ENCODE results near the gene SNAPC3. TPM values are rescaled to one million over a fixed set of nuclear protein-coding genes. Genes with fewer than 3 reads are reported as not detected.
"Not testable (repeated sequence)": the region's sequence is repeated elsewhere in the genome, so short reads cannot be mapped to it uniquely, and the experiment has no call there.

Gene SNAPC3
- total and polyA plus RNA-seq, 8 donors: 7.7 to 217 (median 21.3) TPM

GRCh38 chr9:15433191-15433590, 10.5 kb downstream of the SNAPC3 start:
- intact Hi-C loops (cut with DNase I; ENCODE audit: low total_unique reads): no loop called here
- DNase-seq: no peak
- Histone ChIP-seq H3K4me3 (no peak overlapping the region), H3K36me3 (peaks cover 9 to 41% (median 33%) of the 10 kb centered on the region in 4 donors), H3K27me3 (no peaks in the 10 kb centered on the region), H3K4me1 (peaks cover 9 to 33% (median 17%) of the 10 kb centered on the region in 4 donors), H3K27ac (no peak overlapping the region), H3K9me3 (no peaks in the 10 kb centered on the region)
- WGBS, 5 donors: 77 to 91% (median 85%) methylated on average over 4 of the region's 4 CpGs
- TF ChIP-seq POLR2AphosphoS5 (IDR thresholded peaks at IDR 0.05): no peak
- no peak for TF ChIP-seq EP300 (IDR thresholded peaks at IDR 0.05)
- no peak for TF ChIP-seq POLR2A (IDR thresholded peaks at IDR 0.05)
- no peak for TF ChIP-seq CTCF (IDR thresholded peaks at IDR 0.05)

- Histone ChIP-seq H3K27ac (no peak overlapping the region), H3K27me3 (no peaks in the 10 kb centered on the region), H3K36me3 (peaks cover 9 to 43% (median 34%) of the 10 kb centered on the region in 4 donors), H3K4me1 (peaks cover 9 to 32% (median 17%) of the 10 kb centered on the region in 4 donors), H3K4me3 (no peak overlapping the region), H3K9me3 (no peaks in the 10 kb centered on the region)
- DNase-seq: no peak
- TF ChIP-seq POLR2A (IDR thresholded peaks at IDR 0.05) (no peak), CTCF (IDR thresholded peaks at IDR 0.05) (no peak), POLR2AphosphoS5 (IDR thresholded peaks at IDR 0.05) (no peak), EP300 (IDR thresholded peaks at IDR 0.05) (no peak)
- 89 to 97% (median 95%) methylated on average over 3 of the region's 3 CpGs for WGBS, 5 donors
- intact Hi-C loops (cut with DNase I; ENCODE audit: low total_unique reads): no loop called here
Observed at GRCh38 chr9:15433661-15434060, 11.0 kb downstream of the SNAPC3 start.

- Histone ChIP-seq H3K4me1 (peaks cover 4 to 9% (median 7%) of the 10 kb centered on the region in 4 donors), H3K36me3 (peaks cover 14 to 70% (median 60%) of the 10 kb centered on the region in 4 donors), H3K4me3 (no peak overlapping the region), H3K27ac (no peak overlapping the region), H3K27me3 (no peaks in the 10 kb centered on the region), H3K9me3 (no peaks in the 10 kb centered on the region)
- WGBS, 5 donors: 93 to 99% (median 97%) methylated on average over 7 of the region's 7 CpGs
- TF ChIP-seq POLR2AphosphoS5 (IDR thresholded peaks at IDR 0.05) (no peak), EP300 (IDR thresholded peaks at IDR 0.05) (no peak), POLR2A (IDR thresholded peaks at IDR 0.05) (no peak), CTCF (IDR thresholded peaks at IDR 0.05) (no peak)
- no peak for DNase-seq
- intact Hi-C loops (cut with DNase I; ENCODE audit: low total_unique reads): no loop called here
Observed at GRCh38 chr9:15438891-15439290, 16.2 kb downstream of the SNAPC3 start.

- 84 to 98% (median 92%) methylated on average over 5 to 26 of the region's 29 CpGs for WGBS, 5 donors
- Histone ChIP-seq H3K4me1 (peaks cover 6 to 22% (median 15%) of the 10 kb centered on the region in 4 donors), H3K36me3 (peaks cover 35 to 71% (median 67%) of the 10 kb centered on the region in 4 donors)
- intact Hi-C loops (cut with DNase I; ENCODE audit: low total_unique reads); H3K27me3 ChIP-seq; DNase-seq; H3K4me3 ChIP-seq; H3K27ac ChIP-seq; H3K9me3 ChIP-seq: not testable (repeated sequence)
Observed at GRCh38 chr9:15441841-15442240, 19.2 kb downstream of the SNAPC3 start.

GRCh38 chr9:15442264-15442663, 19.6 kb downstream of the SNAPC3 start:
- peaks cover 34 to 71% (median 67%) of the 10 kb centered on the region in 4 donors for H3K36me3 ChIP-seq
- 98 to 99% (median 98%) methylated on average over 14 to 33 of the region's 33 CpGs for WGBS, 5 donors
- DNase-seq; H3K9me3 ChIP-seq; H3K4me3 ChIP-seq; H3K27ac ChIP-seq; H3K27me3 ChIP-seq; intact Hi-C loops (cut with DNase I; ENCODE audit: low total_unique reads): not testable (repeated sequence)
- H3K4me1 ChIP-seq: peaks cover 6 to 22% (median 15%) of the 10 kb centered on the region in 4 donors

Measured in stomach (tissue), 9 donors.